ENCODE results near the gene ZNF148.
"Not testable (repeated sequence)": the region's sequence is repeated elsewhere in the genome, so short reads cannot be mapped to it uniquely, and the experiment has no call there.

Gene ZNF148

GRCh38 chr3:125406070-125406469 is 30.9 kb upstream of the ZNF148 start:
- Mint-ChIP-seq H3K27me3 (ENCODE audit: low read depth, poor library complexity) (peaks cover 8% of the 10 kb centered on the region), H3K9me3 (peaks cover 26% of the 10 kb centered on the region), H3K4me1 (peaks cover 13% of the 10 kb centered on the region), H3K27ac (peak overlapping the region; percentile 60), H3K36me3 (ENCODE audit: low read depth) (peaks cover 5% of the 10 kb centered on the region), H3K4me3 (no peak overlapping the region)
- TF ChIP-seq CTCF (IDR thresholded peaks at IDR 0.05) = no peak
- no peak for DNase-seq

GRCh38 chr3:125405515-125405914 is 30.4 kb upstream of the ZNF148 start:
- DNase-seq; H3K27me3 Mint-ChIP-seq (ENCODE audit: low read depth, poor library complexity); H3K4me3 Mint-ChIP-seq; H3K36me3 Mint-ChIP-seq (ENCODE audit: low read depth); H3K27ac Mint-ChIP-seq: not testable (repeated sequence)
- peaks cover 26% of the 10 kb centered on the region for H3K9me3 Mint-ChIP-seq
- H3K4me1 Mint-ChIP-seq = peaks cover 13% of the 10 kb centered on the region

GRCh38 chr3:125403789-125404188 is 28.7 kb upstream of the ZNF148 start:
- Mint-ChIP-seq H3K4me3 (no peak overlapping the region), H3K36me3 (ENCODE audit: low read depth) (peaks cover 5% of the 10 kb centered on the region), H3K4me1 (peaks cover 13% of the 10 kb centered on the region), H3K27ac (no peak overlapping the region), H3K9me3 (peaks cover 26% of the 10 kb centered on the region), H3K27me3 (ENCODE audit: low read depth, poor library complexity) (peaks cover 12% of the 10 kb centered on the region)
- no peak for TF ChIP-seq CTCF (IDR thresholded peaks at IDR 0.05)
- no peak for DNase-seq

- H3K27me3 Mint-ChIP-seq (ENCODE audit: low read depth, poor library complexity) = peaks cover 17% of the 10 kb centered on the region
- peaks cover 13% of the 10 kb centered on the region for H3K4me1 Mint-ChIP-seq
- H3K9me3 Mint-ChIP-seq = peaks cover 26% of the 10 kb centered on the region
- no peak for TF ChIP-seq CTCF (IDR thresholded peaks at IDR 0.05)
- H3K36me3 Mint-ChIP-seq (ENCODE audit: low read depth) = peaks cover 5% of the 10 kb centered on the region
- H3K4me3 Mint-ChIP-seq = no peak overlapping the region
- no peak for DNase-seq
- H3K27ac Mint-ChIP-seq = no peak overlapping the region
Measured at GRCh38 chr3:125402639-125403038, 27.5 kb upstream of the ZNF148 start.

- Mint-ChIP-seq H3K27ac (no peak overlapping the region), H3K36me3 (ENCODE audit: low read depth) (peaks cover 5% of the 10 kb centered on the region), H3K4me1 (peaks cover 13% of the 10 kb centered on the region), H3K4me3 (no peak overlapping the region), H3K9me3 (peaks cover 24% of the 10 kb centered on the region), H3K27me3 (ENCODE audit: low read depth, poor library complexity) (peaks cover 23% of the 10 kb centered on the region)
- DNase-seq = no peak
- no peak for TF ChIP-seq CTCF (IDR thresholded peaks at IDR 0.05)
Measured at GRCh38 chr3:125401402-125401801, 26.3 kb upstream of the ZNF148 start.

- Mint-ChIP-seq H3K4me3 (no peak overlapping the region), H3K36me3 (ENCODE audit: low read depth) (no peaks in the 10 kb centered on the region), H3K4me1 (no peaks in the 10 kb centered on the region), H3K27ac (no peak overlapping the region), H3K27me3 (ENCODE audit: low read depth, poor library complexity) (peaks cover 28% of the 10 kb centered on the region), H3K9me3 (peaks cover 3% of the 10 kb centered on the region)
- DNase-seq = no peak
- no peak for TF ChIP-seq CTCF (IDR thresholded peaks at IDR 0.05)
Measured at GRCh38 chr3:125398952-125399351, 23.8 kb upstream of the ZNF148 start.
